HEK293 (cell line): Measurements from ENCODE around the gene XPOT.
A peak's percentile ranks its signal among the peaks of the same experiment; 100 is the strongest.

Experiments
- CTCF ChIA-PET: fragments of 350-600 bp; formaldehyde crosslinking; extraction: SDS; loops from one replicate; lab custom pipeline; 2021; ENCODE audit warnings: antibody characterized with exemption; lab: Yijun Ruan, JAX
- POLR2A ChIA-PET: fragments of 300-600 bp; formaldehyde crosslinking; extraction: SDS; loops from one replicate; lab custom pipeline; 2020; ENCODE audit warnings: antibody characterized with exemption, inconsistent platforms; lab: Yijun Ruan, JAX
- H3K27ac ChIP-seq: fragments of 200-500 bp; sonication (Bioruptor generic); 2 replicates; pipeline ENCODE4 v1.5.1; 2014; ENCODE audit warnings: low read depth, low read length, control low read depth, inconsistent platforms; ENCODE audit errors: extremely low read depth
- H3K36me3 ChIP-seq, 2 experiments: fragments of 200-500 bp in 1 of 2; sonication (Bioruptor generic) in 1 of 2; 1 replicate in 1 of 2; 2 replicates in 1 of 2; pipeline ENCODE4 v1.5.1; 2014 to 2017; ENCODE audit warnings: inconsistent platforms in 2 of 2, low read length in 2 of 2; ENCODE audit not compliant: control insufficient read depth in 2 of 2, insufficient read depth in 1 of 2
- H3K4me1 ChIP-seq: fragments of 200-500 bp; sonication (Bioruptor generic); 2 replicates; pipeline ENCODE4 v1.5.1; 2014; ENCODE audit warnings: mild to moderate bottlenecking, low read length, inconsistent platforms; ENCODE audit not compliant: control insufficient read depth, insufficient read depth
- H3K4me3 ChIP-seq: 2 replicates; pipeline ENCODE4 v1.5.1; 2011; ENCODE audit warnings: low read depth, mild to moderate bottlenecking, control low read depth, low read length, moderate library complexity
- H3K9me3 ChIP-seq: fragments of 200-500 bp; sonication (Bioruptor generic); 2 replicates; pipeline ENCODE4 v1.5.1; 2014; ENCODE audit warnings: low read depth, low read length, inconsistent platforms; ENCODE audit not compliant: control insufficient read depth, insufficient read depth
- GLI4 ChIP-seq: fragments of 450-650 bp; formaldehyde crosslinking; IDR thresholded peaks from 2 replicates; pipeline ENCODE4 v1.5.1; 2016; ENCODE audit warnings: missing biosample characterization, missing genetic modification characterization
- SP7 ChIP-seq: fragments of 450-650 bp; formaldehyde crosslinking; IDR thresholded peaks from 2 replicates; pipeline ENCODE4 v1.5.1; 2016; ENCODE audit warnings: missing biosample characterization, missing genetic modification characterization
- TCF7L2 ChIP-seq: IDR thresholded peaks from 2 replicates; pipeline ENCODE4 v1.6.1; 2011; ENCODE audit warnings: low read depth, mild to moderate bottlenecking, inconsistent platforms, low read length, moderate library complexity, borderline replicate concordance
- WT1 ChIP-seq: fragments of 450-650 bp; formaldehyde crosslinking; IDR thresholded peaks from 2 replicates; pipeline ENCODE4 v1.5.1; 2016; ENCODE audit warnings: missing biosample characterization, missing genetic modification characterization
- ZFHX2 ChIP-seq: fragments of 450-650 bp; formaldehyde crosslinking; conservative IDR thresholded peaks from 2 replicates; pipeline ENCODE4 v1.5.1; 2016; ENCODE audit warnings: missing biosample characterization, missing genetic modification characterization
- ZNF16 ChIP-seq: fragments of 450-650 bp; formaldehyde crosslinking; IDR thresholded peaks from 2 replicates; pipeline ENCODE4 v1.5.1; 2016; ENCODE audit warnings: low read depth, missing biosample characterization, missing genetic modification characterization
- ZNF169 ChIP-seq: fragments of 450-650 bp; formaldehyde crosslinking; IDR thresholded peaks from 2 replicates; pipeline ENCODE4 v1.5.1; 2016; ENCODE audit warnings: missing biosample characterization, missing genetic modification characterization
- ZNF341 ChIP-seq: fragments of 450-650 bp; formaldehyde crosslinking; IDR thresholded peaks from 2 replicates; pipeline ENCODE4; 2016; ENCODE audit warnings: low read depth, missing biosample characterization, missing genetic modification characterization
- ZNF416 ChIP-seq: fragments of 450-650 bp; formaldehyde crosslinking; IDR thresholded peaks from 2 replicates; pipeline ENCODE4 v1.5.1; 2016; ENCODE audit warnings: missing biosample characterization, missing genetic modification characterization
- ZNF48 ChIP-seq: fragments of 450-650 bp; formaldehyde crosslinking; IDR thresholded peaks from 2 replicates; pipeline ENCODE4 v1.5.1; 2016; ENCODE audit warnings: missing biosample characterization, missing genetic modification characterization
- ZNF571 ChIP-seq: fragments of 450-650 bp; formaldehyde crosslinking; IDR thresholded peaks from 2 replicates; pipeline ENCODE4 v1.5.0; 2017; ENCODE audit warnings: missing biosample characterization, missing genetic modification characterization
- ZNF600 ChIP-seq: fragments of 450-650 bp; formaldehyde crosslinking; IDR thresholded peaks from 2 replicates; pipeline ENCODE4 v1.5.1; 2016; ENCODE audit warnings: missing biosample characterization, missing genetic modification characterization
- ZSCAN5A ChIP-seq: fragments of 450-650 bp; formaldehyde crosslinking; IDR thresholded peaks from 2 replicates; pipeline ENCODE4 v1.5.1; 2016; ENCODE audit warnings: missing biosample characterization, missing genetic modification characterization
- TF ChIP-seq, protein P1 (sequence below): fragments of 450-650 bp; formaldehyde crosslinking; IDR thresholded peaks from 2 replicates; pipeline ENCODE4 v1.5.1; 2017; ENCODE audit warnings: missing biosample characterization, missing genetic modification characterization
- TF ChIP-seq, protein P2 (sequence below): fragments of 450-650 bp; formaldehyde crosslinking; IDR thresholded peaks from 2 replicates; pipeline ENCODE4 v1.5.1; 2017; ENCODE audit warnings: missing biosample characterization, missing genetic modification characterization
- TF ChIP-seq, protein P3 (sequence below): fragments of 450-650 bp; formaldehyde crosslinking; IDR thresholded peaks from 2 replicates; pipeline ENCODE4 v1.5.1; 2016; ENCODE audit warnings: missing biosample characterization, missing genetic modification characterization
- TF ChIP-seq, protein P4 (sequence below): fragments of 450-650 bp; formaldehyde crosslinking; IDR thresholded peaks from 2 replicates; pipeline ENCODE4 v1.5.1; 2016; ENCODE audit warnings: missing biosample characterization, missing genetic modification characterization

Gene XPOT

DNA sequence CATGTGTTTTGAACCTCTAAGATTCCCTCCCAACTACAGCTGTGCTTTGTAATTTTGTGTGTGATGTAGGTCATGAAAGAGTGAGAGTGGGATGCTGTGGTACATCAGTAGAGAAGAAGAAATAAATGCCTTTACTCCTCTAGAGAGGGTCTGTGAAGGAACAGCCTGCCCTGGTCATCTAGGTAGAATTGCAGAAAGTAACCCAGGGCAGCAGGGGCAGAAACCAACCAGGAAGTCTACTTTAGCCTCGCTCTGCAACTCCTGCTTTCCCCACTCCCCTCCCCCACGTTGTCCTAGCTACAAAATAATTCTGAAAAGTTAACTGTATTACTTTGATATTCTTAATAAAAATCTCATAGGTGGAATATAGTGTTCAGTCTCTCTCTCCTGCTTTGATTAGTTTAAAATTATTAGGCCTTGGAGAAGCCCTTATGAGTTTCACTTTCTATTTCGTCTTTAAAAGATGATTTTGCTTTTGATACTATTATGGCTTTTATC lies 55.3 kb downstream of the XPOT start:
- no peak overlapping the region for H3K4me3 ChIP-seq
- TF ChIP-seq ZNF600 (tag by site-specific recombination) (0 out of 2 replicates have a peak, but pooled peaks have one; percentile 44), ZFHX2 (no peak), GLI4 (tag by site-specific recombination) (no peak)
- H3K36me3 ChIP-seq, result peaks cover 32 to 56% of the 10 kb centered on the region in 2 experiments
- H3K27ac ChIP-seq, result no peak overlapping the region
- no peaks in the 10 kb centered on the region for H3K4me1 ChIP-seq
- POLR2A ChIA-PET, result no interaction called here
- no peaks in the 10 kb centered on the region for H3K9me3 ChIP-seq
- CTCF ChIA-PET, result no interaction called here

DNA sequence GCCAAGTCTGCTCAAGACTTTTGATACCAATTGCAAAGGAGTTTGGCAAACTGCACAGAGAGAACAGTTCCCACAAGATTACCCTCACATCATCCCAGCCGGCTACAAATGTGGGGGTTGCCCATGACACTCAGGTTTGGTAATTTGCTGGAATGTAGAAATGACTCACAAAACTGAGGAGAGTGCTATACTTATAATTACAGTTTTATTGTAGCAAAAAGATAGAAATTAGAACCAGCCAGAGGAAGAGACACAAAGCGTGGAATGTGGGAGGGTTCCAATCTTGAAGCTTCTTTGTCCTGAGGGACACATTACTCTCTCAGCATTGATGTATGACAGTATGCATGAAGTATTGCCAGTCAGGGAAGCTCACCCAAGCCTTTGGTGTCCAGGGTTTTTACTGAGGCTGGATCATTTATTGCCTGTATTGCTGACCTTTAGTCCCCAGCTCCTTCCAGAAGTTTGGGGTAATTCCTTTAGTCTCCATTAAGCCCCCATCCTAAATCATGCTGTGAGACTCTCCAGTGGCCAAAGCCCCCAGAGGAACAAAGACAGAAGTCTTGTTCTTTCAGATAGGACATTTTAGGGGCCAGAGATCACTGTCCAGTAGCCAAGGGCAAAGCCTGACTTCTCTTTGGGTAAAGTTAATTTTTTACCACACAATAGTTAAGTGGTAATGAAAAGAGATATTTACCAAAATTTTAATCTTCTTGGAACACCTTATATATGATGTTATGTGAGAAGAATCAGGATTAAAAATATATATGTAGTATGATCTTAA lies 57.6 kb downstream of the XPOT start:
- H3K27ac ChIP-seq, result no peak overlapping the region
- POLR2A ChIA-PET, result no interaction called here
- no peaks in the 10 kb centered on the region for H3K4me1 ChIP-seq
- H3K36me3 ChIP-seq, result peaks cover 52 to 69% of the 10 kb centered on the region in 2 experiments
- H3K4me3 ChIP-seq, result no peak overlapping the region
- TF ChIP-seq, protein P1, sequence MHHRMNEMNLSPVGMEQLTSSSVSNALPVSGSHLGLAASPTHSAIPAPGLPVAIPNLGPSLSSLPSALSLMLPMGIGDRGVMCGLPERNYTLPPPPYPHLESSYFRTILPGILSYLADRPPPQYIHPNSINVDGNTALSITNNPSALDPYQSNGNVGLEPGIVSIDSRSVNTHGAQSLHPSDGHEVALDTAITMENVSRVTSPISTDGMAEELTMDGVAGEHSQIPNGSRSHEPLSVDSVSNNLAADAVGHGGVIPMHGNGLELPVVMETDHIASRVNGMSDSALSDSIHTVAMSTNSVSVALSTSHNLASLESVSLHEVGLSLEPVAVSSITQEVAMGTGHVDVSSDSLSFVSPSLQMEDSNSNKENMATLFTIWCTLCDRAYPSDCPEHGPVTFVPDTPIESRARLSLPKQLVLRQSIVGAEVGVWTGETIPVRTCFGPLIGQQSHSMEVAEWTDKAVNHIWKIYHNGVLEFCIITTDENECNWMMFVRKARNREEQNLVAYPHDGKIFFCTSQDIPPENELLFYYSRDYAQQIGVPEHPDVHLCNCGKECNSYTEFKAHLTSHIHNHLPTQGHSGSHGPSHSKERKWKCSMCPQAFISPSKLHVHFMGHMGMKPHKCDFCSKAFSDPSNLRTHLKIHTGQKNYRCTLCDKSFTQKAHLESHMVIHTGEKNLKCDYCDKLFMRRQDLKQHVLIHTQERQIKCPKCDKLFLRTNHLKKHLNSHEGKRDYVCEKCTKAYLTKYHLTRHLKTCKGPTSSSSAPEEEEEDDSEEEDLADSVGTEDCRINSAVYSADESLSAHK (tag by site-specific recombination), result no peak
- TF ChIP-seq SP7 (tag by site-specific recombination) (peak; percentile 95), WT1 (tag by site-specific recombination) (0 out of 2 replicates have a peak, but pooled peaks have one; percentile 44)
- TF ChIP-seq, protein P2, sequence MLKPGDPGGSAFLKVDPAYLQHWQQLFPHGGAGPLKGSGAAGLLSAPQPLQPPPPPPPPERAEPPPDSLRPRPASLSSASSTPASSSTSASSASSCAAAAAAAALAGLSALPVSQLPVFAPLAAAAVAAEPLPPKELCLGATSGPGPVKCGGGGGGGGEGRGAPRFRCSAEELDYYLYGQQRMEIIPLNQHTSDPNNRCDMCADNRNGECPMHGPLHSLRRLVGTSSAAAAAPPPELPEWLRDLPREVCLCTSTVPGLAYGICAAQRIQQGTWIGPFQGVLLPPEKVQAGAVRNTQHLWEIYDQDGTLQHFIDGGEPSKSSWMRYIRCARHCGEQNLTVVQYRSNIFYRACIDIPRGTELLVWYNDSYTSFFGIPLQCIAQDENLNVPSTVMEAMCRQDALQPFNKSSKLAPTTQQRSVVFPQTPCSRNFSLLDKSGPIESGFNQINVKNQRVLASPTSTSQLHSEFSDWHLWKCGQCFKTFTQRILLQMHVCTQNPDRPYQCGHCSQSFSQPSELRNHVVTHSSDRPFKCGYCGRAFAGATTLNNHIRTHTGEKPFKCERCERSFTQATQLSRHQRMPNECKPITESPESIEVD (tag by site-specific recombination), result 0 out of 2 replicates have a peak, but pooled peaks have one; percentile 16
- CTCF ChIA-PET, result interaction anchor here (0.5 to 0.6 kb wide), 2 partner anchors 42 to 47 kb away, joined by 4 read pairs; no protein-coding TSS in a partner anchor
- no peaks in the 10 kb centered on the region for H3K9me3 ChIP-seq

DNA sequence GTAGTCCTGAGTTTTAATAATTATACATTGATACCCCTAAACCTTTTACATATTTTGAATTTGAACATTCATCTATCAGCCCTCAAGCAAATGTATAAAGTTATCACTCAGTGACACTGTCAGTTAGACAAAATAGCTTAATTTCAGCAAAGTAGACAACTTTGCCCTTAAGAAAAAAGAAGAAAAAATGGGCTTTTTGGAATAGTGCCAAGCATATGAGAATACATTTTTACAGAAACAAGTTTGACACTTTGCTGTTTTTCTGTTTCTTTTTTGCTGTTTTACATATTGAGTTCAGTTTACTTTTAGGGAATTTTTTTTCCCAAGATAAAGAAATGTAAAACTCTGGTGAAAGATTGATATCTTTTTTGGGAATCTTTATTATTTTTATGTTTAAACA lies 62.0 kb downstream of the XPOT start:
- H3K9me3 ChIP-seq, result no peaks in the 10 kb centered on the region
- ChIA-PET CTCF (interaction anchor here (0.7 kb wide), 1 partner anchor 157 kb away, joined by 3 read pairs; no protein-coding TSS in a partner anchor), POLR2A (no interaction called here)
- no peak overlapping the region for H3K27ac ChIP-seq
- no peak overlapping the region for H3K4me3 ChIP-seq
- peaks cover 48 to 77% of the 10 kb centered on the region in 2 experiments for H3K36me3 ChIP-seq
- no peaks in the 10 kb centered on the region for H3K4me1 ChIP-seq
- TF ChIP-seq ZSCAN5A (tag by site-specific recombination), result no peak
- TF ChIP-seq, protein P3, sequence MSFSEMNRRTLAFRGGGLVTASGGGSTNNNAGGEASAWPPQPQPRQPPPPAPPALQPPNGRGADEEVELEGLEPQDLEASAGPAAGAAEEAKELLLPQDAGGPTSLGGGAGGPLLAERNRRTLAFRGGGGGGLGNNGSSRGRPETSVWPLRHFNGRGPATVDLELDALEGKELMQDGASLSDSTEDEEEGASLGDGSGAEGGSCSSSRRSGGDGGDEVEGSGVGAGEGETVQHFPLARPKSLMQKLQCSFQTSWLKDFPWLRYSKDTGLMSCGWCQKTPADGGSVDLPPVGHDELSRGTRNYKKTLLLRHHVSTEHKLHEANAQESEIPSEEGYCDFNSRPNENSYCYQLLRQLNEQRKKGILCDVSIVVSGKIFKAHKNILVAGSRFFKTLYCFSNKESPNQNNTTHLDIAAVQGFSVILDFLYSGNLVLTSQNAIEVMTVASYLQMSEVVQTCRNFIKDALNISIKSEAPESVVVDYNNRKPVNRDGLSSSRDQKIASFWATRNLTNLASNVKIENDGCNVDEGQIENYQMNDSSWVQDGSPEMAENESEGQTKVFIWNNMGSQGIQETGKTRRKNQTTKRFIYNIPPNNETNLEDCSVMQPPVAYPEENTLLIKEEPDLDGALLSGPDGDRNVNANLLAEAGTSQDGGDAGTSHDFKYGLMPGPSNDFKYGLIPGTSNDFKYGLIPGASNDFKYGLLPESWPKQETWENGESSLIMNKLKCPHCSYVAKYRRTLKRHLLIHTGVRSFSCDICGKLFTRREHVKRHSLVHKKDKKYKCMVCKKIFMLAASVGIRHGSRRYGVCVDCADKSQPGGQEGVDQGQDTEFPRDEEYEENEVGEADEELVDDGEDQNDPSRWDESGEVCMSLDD (tag by site-specific recombination), result no peak
- TF ChIP-seq TCF7L2, result no peak
- TF ChIP-seq ZNF48 (tag by site-specific recombination), result no peak
- no peak for TF ChIP-seq ZNF416 (tag by site-specific recombination)
- TF ChIP-seq ZNF571, result no peak
- TF ChIP-seq, protein P2 (tag by site-specific recombination), result no peak
- TF ChIP-seq ZNF341, result no peak
- TF ChIP-seq ZNF169 (tag by site-specific recombination), result no peak
- no peak for TF ChIP-seq ZNF16 (tag by site-specific recombination)
- TF ChIP-seq, protein P4, sequence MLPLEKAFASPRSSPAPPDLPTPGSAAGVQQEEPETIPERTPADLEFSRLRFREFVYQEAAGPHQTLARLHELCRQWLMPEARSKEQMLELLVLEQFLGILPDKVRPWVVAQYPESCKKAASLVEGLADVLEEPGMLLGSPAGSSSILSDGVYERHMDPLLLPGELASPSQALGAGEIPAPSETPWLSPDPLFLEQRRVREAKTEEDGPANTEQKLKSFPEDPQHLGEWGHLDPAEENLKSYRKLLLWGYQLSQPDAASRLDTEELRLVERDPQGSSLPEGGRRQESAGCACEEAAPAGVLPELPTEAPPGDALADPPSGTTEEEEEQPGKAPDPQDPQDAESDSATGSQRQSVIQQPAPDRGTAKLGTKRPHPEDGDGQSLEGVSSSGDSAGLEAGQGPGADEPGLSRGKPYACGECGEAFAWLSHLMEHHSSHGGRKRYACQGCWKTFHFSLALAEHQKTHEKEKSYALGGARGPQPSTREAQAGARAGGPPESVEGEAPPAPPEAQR (tag by site-specific recombination), result no peak
